ENCODE data around the gene DUSP19.

DNA sequence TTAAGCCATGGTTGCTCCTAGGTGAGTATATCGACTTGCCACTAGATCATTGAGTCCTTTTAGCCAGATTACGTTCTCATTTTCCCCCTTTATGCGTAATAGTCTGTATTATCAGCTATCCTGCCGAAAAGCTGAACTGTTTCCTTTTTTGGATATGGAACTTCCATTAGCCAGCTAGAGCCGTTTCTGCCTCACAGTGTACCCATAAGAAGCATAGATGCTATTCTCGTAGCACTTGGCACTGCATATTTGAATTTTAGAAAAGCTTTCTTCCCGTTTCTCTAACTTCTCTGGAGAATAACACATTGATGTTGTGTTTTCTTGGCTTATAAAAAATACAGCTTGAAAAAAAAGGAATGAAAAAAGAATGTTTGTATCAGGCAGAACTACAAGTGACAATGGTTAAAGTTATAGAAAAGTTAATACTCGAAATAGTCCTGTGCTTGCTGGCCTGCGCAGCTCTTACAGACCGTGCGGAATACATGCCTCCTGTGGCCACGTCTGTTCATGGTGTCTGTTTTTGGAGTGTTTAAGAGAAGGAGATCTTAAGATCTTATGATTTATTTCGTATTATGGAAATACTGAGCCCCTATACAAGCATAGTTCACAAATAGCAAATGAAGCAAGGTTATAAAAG lies 710 bp downstream of the DUSP19 start:
- TF ChIP-seq TAF1 (IDR thresholded peaks at IDR 0.05; ENCODE audit: borderline replicate concordance, insufficient read depth, low read length) (no peak), SIN3A (IDR thresholded peaks at IDR 0.05; ENCODE audit: borderline replicate concordance, insufficient read depth, low read length) (no peak), POLR2AphosphoS5 (IDR thresholded peaks at IDR 0.05; ENCODE audit: low read depth, low read length) (no peak)
- TF ChIP-seq, protein P1, sequence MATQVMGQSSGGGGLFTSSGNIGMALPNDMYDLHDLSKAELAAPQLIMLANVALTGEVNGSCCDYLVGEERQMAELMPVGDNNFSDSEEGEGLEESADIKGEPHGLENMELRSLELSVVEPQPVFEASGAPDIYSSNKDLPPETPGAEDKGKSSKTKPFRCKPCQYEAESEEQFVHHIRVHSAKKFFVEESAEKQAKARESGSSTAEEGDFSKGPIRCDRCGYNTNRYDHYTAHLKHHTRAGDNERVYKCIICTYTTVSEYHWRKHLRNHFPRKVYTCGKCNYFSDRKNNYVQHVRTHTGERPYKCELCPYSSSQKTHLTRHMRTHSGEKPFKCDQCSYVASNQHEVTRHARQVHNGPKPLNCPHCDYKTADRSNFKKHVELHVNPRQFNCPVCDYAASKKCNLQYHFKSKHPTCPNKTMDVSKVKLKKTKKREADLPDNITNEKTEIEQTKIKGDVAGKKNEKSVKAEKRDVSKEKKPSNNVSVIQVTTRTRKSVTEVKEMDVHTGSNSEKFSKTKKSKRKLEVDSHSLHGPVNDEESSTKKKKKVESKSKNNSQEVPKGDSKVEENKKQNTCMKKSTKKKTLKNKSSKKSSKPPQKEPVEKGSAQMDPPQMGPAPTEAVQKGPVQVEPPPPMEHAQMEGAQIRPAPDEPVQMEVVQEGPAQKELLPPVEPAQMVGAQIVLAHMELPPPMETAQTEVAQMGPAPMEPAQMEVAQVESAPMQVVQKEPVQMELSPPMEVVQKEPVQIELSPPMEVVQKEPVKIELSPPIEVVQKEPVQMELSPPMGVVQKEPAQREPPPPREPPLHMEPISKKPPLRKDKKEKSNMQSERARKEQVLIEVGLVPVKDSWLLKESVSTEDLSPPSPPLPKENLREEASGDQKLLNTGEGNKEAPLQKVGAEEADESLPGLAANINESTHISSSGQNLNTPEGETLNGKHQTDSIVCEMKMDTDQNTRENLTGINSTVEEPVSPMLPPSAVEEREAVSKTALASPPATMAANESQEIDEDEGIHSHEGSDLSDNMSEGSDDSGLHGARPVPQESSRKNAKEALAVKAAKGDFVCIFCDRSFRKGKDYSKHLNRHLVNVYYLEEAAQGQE (IDR thresholded peaks at IDR 0.05; ENCODE audit: insufficient read depth in 1 of 2, low read depth in 2 of 2, low read length in 2 of 2): no peak
